ENCODE measurements around the gene MYCT1.

Gene MYCT1

DNA sequence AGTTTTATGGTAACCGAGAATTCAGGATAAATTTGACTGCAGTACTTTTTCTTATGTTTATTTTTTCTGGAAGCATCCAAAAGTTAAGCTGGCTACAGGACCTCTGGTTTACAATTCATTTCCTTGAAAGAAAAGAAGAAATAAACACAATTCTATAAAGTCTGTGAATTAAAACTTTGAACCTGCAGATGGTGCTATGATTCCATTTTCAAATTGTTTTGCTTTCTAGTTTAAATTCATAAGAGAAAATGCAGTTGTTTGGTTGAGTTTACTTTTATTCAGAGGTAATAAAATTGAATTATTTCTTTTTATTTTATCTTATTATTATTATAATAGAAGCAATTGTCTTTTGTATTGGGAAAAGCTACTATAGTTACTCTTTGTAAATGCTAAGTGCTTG is 51.1 kb downstream of the MYCT1 start:
- no peak for DNase-seq
- H3K27me3 ChIP-seq (replicated peaks; ENCODE audit: control insufficient read depth, insufficient read depth, low read length, poor library complexity, severe bottlenecking), result no peaks in the 10 kb centered on the region
- H3K4me1 ChIP-seq (ENCODE audit: control insufficient read depth, insufficient read depth, low read length, poor library complexity, severe bottlenecking), result no peaks in the 10 kb centered on the region

DNA sequence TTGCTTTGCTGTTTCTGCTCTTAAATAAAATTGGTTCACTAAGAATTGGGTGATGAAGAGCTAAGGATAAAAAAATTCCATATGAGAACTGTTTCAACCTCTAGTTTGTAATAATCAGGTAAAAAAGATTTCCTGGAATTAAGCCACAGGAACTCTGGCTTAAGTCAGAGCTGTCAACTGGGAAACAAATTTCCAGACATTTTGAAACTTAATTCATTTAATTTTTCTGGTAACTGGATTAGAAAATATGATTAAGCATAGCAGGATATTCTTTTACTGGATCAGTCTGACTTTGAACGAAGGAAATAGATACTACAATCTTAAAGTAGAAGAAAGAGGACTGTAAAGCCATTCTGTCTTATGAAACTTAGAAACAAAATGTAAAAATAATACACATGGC is 51.6 kb downstream of the MYCT1 start:
- Histone ChIP-seq H3K4me1 (ENCODE audit: control insufficient read depth, insufficient read depth, low read length, poor library complexity, severe bottlenecking) (no peaks in the 10 kb centered on the region), H3K27me3 (replicated peaks; ENCODE audit: control insufficient read depth, insufficient read depth, low read length, poor library complexity, severe bottlenecking) (no peaks in the 10 kb centered on the region), H3K9me3 (ENCODE audit: control insufficient read depth, low read length) (no peaks in the 10 kb centered on the region), H3K4me3 (ENCODE audit: insufficient read depth, low read depth, low read length, poor library complexity, severe bottlenecking) (no peak overlapping the region), H3K27ac (ENCODE audit: insufficient read depth, low read length, poor library complexity, severe bottlenecking) (no peak overlapping the region), H3K36me3 (ENCODE audit: control insufficient read depth, insufficient read depth, low read length) (no peaks in the 10 kb centered on the region)
- DNase-seq, result no peak

More for the DNA sequence above, 51.1 kb downstream of the MYCT1 start:
- Histone ChIP-seq H3K27ac (ENCODE audit: insufficient read depth, low read length, poor library complexity, severe bottlenecking) (no peak overlapping the region), H3K4me3 (ENCODE audit: insufficient read depth, low read depth, low read length, poor library complexity, severe bottlenecking) (no peak overlapping the region), H3K9me3 (ENCODE audit: control insufficient read depth, low read length) (no peaks in the 10 kb centered on the region), H3K36me3 (ENCODE audit: control insufficient read depth, insufficient read depth, low read length) (no peaks in the 10 kb centered on the region)

DNA sequence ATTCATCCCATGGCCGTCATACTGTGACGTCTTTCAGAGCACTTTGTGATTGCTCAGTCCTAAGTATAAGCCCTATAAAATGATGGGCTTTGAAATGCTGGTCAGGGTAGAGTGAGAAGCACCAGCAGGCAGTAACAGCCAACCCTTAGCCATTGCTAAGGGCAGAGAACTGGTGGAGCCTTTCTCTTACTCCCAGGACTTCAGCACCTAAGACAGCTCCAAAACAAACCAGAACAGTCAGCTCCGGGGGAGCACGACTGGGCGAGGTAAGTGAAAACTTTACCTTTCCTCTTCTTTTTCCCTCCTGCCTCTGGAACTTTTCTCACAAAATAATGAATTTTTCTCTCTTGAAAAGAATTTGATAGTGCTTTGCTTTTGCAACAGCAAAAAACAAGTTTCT is 53.0 kb downstream of the MYCT1 start, which contains the start of gene VIP:
VIP (plus strand) TSS at position 104 of the 400 bp plus-strand sequence. CDS start 1,381 bp downstream, outside the sequence.
- no peaks in the 10 kb centered on the region for H3K36me3 ChIP-seq (ENCODE audit: control insufficient read depth, insufficient read depth, low read length)
- H3K4me3 ChIP-seq (ENCODE audit: insufficient read depth, low read depth, low read length, poor library complexity, severe bottlenecking), result no peak within 1 kb of the TSS
- no peak within 1 kb of the TSS for H3K27ac ChIP-seq (ENCODE audit: insufficient read depth, low read length, poor library complexity, severe bottlenecking)
- no peaks in the 10 kb centered on the region for H3K4me1 ChIP-seq (ENCODE audit: control insufficient read depth, insufficient read depth, low read length, poor library complexity, severe bottlenecking)
- no peaks in the 10 kb centered on the region for H3K9me3 ChIP-seq (ENCODE audit: control insufficient read depth, low read length)
- H3K27me3 ChIP-seq (replicated peaks; ENCODE audit: control insufficient read depth, insufficient read depth, low read length, poor library complexity, severe bottlenecking), result no peaks in the 10 kb centered on the region
- DNase-seq, result no peak

DNA sequence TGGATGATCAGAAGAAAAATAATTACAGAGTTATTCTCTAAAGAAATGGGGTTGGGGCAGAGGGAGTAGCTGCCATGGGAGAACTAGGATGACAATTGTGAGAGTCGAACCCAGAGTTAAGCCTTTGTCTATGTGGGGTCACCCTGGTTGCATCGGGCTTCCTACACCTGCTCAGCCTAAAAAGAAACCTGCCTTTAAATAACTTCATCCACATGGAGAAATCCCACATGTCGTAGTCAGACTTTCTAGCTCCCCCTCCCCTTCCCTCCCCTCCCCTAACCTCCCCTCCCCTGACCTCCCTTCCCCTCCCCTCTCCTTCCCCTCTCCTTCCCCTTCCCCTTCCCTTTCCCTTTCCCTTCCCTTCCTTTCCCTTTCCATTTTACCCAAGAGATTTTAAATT is 67.6 kb downstream of the MYCT1 start:
- DNase-seq, result no peak
- no peak overlapping the region for H3K27ac ChIP-seq (ENCODE audit: insufficient read depth, low read length, poor library complexity, severe bottlenecking)
- no peak overlapping the region for H3K4me3 ChIP-seq (ENCODE audit: insufficient read depth, low read depth, low read length, poor library complexity, severe bottlenecking)
- H3K36me3 ChIP-seq (ENCODE audit: control insufficient read depth, insufficient read depth, low read length), result no peaks in the 10 kb centered on the region
- no peaks in the 10 kb centered on the region for H3K27me3 ChIP-seq (replicated peaks; ENCODE audit: control insufficient read depth, insufficient read depth, low read length, poor library complexity, severe bottlenecking)
- H3K9me3 ChIP-seq (ENCODE audit: control insufficient read depth, low read length), result no peaks in the 10 kb centered on the region
- H3K4me1 ChIP-seq (ENCODE audit: control insufficient read depth, insufficient read depth, low read length, poor library complexity, severe bottlenecking), result no peaks in the 10 kb centered on the region

DNA sequence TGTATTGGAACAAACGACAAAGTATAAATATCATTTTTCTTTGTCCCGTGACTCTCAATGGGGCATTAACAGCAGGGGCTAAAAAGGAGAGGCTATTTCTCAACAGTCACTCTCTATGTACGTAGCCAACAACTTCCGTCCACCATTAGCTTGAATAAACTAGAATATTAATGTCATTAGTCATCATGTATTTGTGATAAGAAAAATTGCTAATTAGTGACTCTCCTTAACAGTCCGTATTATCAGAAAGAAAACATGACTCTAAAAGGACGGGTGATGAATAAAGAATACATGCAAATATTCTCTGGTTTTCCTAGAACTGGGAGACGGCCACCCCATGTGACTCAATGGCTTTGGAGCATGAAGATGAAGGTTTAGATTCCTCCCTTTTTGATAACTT is 71.5 kb downstream of the MYCT1 start:
- DNase-seq, result no peak
- Histone ChIP-seq H3K36me3 (ENCODE audit: control insufficient read depth, insufficient read depth, low read length) (no peaks in the 10 kb centered on the region), H3K4me1 (ENCODE audit: control insufficient read depth, insufficient read depth, low read length, poor library complexity, severe bottlenecking) (no peaks in the 10 kb centered on the region), H3K4me3 (ENCODE audit: insufficient read depth, low read depth, low read length, poor library complexity, severe bottlenecking) (no peak overlapping the region), H3K27me3 (replicated peaks; ENCODE audit: control insufficient read depth, insufficient read depth, low read length, poor library complexity, severe bottlenecking) (no peaks in the 10 kb centered on the region), H3K9me3 (ENCODE audit: control insufficient read depth, low read length) (no peaks in the 10 kb centered on the region), H3K27ac (ENCODE audit: insufficient read depth, low read length, poor library complexity, severe bottlenecking) (no peak overlapping the region)

DNA sequence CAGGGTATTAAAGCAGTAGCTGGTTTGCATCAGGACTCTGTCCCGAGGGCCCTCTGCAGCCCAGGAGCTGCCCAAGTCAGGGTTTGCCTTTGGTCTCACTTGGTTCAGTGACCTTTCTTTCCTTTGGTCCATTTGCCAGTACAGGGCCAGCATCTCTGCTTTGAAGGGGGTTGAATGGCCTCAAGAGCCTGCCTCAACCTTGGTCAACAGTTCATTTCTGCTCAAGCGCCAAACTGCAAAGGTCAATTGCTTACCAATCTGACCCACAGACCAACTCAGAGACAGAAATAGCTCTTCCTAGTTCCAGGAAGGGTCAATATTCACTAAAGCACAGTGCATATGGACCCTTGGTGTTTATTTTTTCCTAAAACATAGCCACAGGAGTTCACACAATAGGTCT is 72.3 kb downstream of the MYCT1 start:
- no peak overlapping the region for H3K4me3 ChIP-seq (ENCODE audit: insufficient read depth, low read depth, low read length, poor library complexity, severe bottlenecking)

DNA sequence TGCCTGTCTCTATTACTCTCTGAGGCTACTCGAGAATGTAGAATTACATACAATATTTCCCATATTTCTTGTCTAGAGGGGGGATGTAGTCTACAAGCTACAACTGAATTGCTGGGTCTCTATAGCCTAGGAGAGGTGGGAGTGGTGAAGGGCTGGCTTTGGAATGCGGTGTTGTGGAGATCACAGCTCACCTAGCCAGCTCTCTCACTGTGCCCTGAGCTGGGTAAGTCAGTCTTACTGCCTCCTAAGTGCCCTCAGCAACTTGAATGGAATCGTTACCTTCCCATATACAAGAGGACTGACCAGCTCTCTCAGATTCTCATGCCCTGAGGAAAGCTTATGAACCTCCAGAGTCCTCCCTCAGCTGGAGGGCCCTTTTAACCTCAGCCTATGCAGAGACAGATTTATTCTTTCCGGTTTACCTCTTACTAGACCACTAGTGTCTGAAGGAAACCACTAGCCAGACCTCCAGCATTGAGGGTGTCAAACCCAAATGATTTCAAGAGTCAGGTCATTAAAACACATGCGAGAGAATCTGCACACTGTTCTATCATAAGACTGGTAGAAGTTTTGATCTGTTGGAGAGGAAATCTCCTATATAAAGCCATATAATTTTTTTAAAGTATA is 73.5 kb downstream of the MYCT1 start:
- H3K36me3 ChIP-seq (ENCODE audit: control insufficient read depth, insufficient read depth, low read length), result no peaks in the 10 kb centered on the region

More for the DNA sequence above, 72.3 kb downstream of the MYCT1 start:
- Histone ChIP-seq H3K9me3 (ENCODE audit: control insufficient read depth, low read length) (no peaks in the 10 kb centered on the region), H3K4me1 (ENCODE audit: control insufficient read depth, insufficient read depth, low read length, poor library complexity, severe bottlenecking) (no peaks in the 10 kb centered on the region), H3K27me3 (replicated peaks; ENCODE audit: control insufficient read depth, insufficient read depth, low read length, poor library complexity, severe bottlenecking) (no peaks in the 10 kb centered on the region), H3K36me3 (ENCODE audit: control insufficient read depth, insufficient read depth, low read length) (no peaks in the 10 kb centered on the region), H3K27ac (ENCODE audit: insufficient read depth, low read length, poor library complexity, severe bottlenecking) (no peak overlapping the region)
- no peak for DNase-seq

More for the DNA sequence above, 73.5 kb downstream of the MYCT1 start:
- H3K27me3 ChIP-seq (replicated peaks; ENCODE audit: control insufficient read depth, insufficient read depth, low read length, poor library complexity, severe bottlenecking), result no peaks in the 10 kb centered on the region
- no peak for DNase-seq
- H3K9me3 ChIP-seq (ENCODE audit: control insufficient read depth, low read length), result no peaks in the 10 kb centered on the region
- H3K4me1 ChIP-seq (ENCODE audit: control insufficient read depth, insufficient read depth, low read length, poor library complexity, severe bottlenecking), result no peaks in the 10 kb centered on the region
- no peak overlapping the region for H3K27ac ChIP-seq (ENCODE audit: insufficient read depth, low read length, poor library complexity, severe bottlenecking)
- H3K4me3 ChIP-seq (ENCODE audit: insufficient read depth, low read depth, low read length, poor library complexity, severe bottlenecking), result no peak overlapping the region
